ENCODE results near the gene SENP1.

SENP1 gene

DNA sequence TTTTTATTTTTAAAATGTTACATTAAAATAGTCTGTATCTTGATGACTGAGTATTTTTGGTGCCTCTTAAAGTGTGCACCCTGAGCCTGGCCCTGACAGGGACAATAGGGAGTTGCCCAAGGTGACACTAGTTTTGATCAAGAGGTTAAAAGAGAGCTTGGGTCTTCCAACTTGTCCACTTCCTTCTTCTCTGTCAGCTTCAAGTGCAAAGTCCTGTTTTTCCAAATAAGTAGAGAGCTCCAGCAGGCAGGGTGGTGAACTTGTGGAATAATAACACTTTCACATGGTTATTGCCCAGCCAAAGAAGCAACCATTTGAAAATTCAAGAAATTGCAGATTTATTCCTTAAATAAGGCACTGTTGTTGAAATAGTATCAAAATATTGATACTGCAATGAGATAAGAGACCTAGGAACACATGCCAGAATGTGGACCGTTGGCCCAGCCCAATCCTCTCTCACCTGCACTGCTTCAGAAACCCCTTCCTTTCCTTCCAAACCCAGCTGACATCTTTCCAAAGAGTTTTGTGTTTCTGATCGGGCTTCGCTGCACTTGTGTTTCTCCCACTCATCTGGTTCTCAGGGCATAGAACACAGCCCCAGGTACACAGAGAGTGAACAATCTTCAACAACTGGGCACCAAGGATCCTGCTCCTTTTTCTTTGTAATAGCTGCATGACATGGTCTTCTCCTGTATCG lies 87.8 kb downstream of the SENP1 start:
- no peak for DNase-seq (ENCODE audit: insufficient read length, low spot score)
- FAIRE-seq, result no peak
- TF ChIP-seq POLR2A (IDR thresholded peaks at IDR 0.05; ENCODE audit: low read depth, low read length), result no peak

DNA sequence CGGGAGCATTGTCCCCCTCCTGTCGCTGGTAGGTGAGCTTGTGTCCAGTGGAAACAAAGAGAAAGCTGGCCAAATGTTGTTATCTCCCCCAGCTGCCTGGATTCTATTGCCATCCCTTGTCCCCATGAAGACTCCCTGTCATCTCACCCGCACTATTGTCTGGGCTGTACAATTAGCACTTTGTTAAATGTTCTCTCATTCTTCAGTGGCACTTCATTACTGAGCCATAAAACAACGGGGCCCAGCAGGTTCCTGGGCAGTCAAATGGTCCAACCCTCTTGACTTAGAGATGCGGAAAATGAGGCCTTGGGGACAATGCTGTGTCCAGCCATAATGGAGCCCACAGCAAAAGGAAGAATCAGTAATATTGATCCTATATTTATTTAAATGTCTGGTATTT lies 88.4 kb downstream of the SENP1 start:
- FAIRE-seq (no peak), DNase-seq (ENCODE audit: insufficient read length, low spot score) (no peak)
- TF ChIP-seq POLR2A (IDR thresholded peaks at IDR 0.05; ENCODE audit: low read depth, low read length), result no peak

DNA sequence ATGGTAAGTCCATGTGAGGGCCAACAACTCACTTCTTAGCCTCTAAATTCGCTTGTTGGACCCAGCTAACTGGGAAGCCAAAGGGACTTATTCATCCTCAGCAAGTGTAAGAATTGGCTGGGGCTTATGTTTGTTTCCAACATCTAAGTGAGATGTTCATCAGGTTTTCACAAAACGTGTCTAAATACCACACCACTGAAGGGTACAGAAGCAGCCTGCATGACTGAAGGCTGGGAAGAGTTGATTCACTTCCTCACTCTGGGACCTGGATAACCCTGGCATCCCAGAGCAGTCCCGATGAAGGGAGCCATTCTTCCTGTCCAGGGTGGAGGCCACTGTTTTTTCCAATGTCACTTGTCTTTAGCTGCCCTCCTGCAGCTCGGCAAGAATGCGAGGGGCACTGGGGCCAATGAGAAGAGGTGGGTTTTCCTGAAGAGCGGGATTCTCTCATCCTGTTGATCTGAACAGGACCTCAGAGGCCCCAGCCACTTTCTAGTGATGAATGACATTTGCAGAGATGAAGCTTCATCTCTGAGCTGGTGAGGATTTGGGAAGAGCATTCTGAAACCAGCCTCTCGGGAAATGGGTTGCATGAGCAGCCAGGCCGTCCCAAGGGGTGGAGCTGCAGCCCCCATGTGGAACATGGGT lies 89.4 kb downstream of the SENP1 start:
- no peak for TF ChIP-seq POLR2A (IDR thresholded peaks at IDR 0.05; ENCODE audit: low read depth, low read length)
- FAIRE-seq, result no peak
- DNase-seq (ENCODE audit: insufficient read length, low spot score), result no peak

DNA sequence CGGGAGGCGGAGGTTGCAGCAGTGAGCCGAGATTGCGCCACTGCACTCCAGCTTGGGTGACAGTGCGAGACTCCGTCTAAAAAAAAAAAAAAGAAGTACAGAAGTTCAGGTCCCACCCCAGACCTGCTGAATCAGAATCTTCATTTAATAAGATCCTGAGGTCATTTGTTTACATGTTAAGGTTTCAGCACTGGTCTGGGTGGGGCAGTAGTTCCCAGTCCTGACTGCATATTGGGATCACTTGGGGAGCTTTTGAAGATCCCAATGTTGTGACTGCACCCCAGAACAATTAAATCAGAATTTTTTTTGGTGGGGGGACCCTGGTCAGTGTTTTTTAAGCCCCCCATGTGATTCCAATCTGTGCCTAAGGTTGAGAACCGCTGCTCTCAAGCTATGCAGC lies 89.9 kb downstream of the SENP1 start:
- no peak for TF ChIP-seq POLR2A (IDR thresholded peaks at IDR 0.05; ENCODE audit: low read depth, low read length)
- no peak for FAIRE-seq
- no peak for DNase-seq (ENCODE audit: insufficient read length, low spot score)

DNA sequence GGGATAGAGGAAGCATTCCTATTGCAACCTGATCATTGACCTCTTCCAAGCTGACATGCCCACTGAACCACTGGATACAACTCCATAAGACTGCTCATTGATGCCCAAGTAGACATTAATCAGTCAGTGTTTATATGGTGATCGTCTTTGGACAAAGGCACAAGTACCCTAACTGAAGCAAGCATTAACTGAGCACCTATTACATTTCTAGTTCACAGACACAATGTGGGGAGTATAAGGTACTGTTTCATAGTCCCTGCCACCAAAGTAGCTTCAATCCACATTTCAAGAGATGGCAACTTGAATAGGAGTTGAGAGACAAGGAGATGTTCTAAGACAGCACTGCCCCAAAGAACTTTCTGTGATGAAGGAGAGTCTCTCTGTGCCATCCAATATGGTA lies 90.8 kb downstream of the SENP1 start:
- FAIRE-seq (no peak), DNase-seq (ENCODE audit: insufficient read length, low spot score) (no peak)
- no peak for TF ChIP-seq POLR2A (IDR thresholded peaks at IDR 0.05; ENCODE audit: low read depth, low read length)

DNA sequence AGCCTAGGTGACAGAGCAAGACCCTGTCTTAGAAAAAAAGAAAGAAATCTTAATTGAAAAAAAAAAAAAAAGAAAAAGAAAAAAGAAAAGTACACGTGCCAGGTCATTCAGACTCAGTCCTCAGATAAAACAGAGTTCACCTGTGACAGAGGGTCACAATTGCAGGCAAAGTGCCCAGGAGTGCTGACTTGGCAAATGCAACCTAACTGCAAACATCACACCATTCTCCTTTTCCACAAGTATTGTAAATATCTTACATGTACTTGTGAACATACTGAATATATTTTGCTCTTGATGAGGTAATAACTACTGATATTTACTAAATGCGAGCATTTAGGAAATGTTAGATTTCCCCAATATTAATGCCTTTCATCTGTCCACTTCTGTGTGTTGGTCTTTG lies 92.6 kb downstream of the SENP1 start:
- no peak for TF ChIP-seq POLR2A (IDR thresholded peaks at IDR 0.05; ENCODE audit: low read depth, low read length)
- no peak for FAIRE-seq
- no peak for DNase-seq (ENCODE audit: insufficient read length, low spot score)

DNA sequence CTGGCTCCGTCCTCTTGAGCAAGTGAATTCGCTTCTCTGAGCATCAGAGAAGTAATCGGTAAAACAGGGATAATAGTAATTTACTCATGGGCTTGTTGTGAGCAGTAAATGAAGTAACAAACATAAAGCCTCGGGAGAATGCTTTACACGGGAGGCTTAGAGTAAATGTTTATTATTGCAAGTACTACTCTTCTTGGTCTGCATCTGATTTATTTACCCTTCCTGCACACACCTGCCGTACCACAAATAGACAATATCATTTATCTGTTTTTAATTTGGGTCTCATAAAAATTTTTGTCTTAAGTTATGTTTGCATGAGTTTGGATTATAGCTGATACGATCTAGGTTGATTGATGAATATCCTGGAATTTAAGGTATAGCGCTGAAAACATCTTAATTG lies 93.8 kb downstream of the SENP1 start:
- DNase-seq (ENCODE audit: insufficient read length, low spot score) (no peak), FAIRE-seq (no peak)
- no peak for TF ChIP-seq POLR2A (IDR thresholded peaks at IDR 0.05; ENCODE audit: low read depth, low read length)

DNA sequence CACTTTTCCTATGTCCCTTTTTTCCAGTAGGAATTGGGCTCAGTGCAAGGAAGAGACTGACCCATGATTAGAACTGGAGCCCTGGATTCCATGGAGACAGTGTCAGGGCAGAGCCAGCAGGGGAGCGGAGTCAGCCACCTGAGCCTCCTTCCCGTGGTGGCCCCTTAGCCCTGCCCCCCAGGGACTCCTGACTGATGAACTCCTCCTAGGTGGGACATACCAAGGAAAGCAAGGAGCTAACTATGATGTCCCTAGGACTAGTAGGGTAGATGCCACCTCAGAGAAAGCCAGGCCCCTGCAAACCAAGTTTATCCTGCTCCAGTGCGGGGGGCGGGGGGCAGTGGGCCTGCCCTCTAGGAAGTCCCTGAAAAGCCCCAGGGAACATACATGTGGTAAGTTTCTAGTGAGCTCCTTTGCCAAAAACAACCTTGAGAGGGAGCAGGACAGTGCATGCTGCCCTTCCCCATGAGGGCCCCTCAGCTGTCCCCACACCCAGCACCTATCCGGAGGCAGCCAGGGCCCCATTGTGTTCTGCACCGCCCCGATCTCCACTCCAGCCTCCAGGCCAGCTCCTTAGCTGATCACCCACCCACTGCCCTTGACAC lies 95.4 kb downstream of the SENP1 start:
- FAIRE-seq (no peak), DNase-seq (ENCODE audit: insufficient read length, low spot score) (no peak)
- TF ChIP-seq POLR2A (IDR thresholded peaks at IDR 0.05; ENCODE audit: low read depth, low read length), result no peak

DNA sequence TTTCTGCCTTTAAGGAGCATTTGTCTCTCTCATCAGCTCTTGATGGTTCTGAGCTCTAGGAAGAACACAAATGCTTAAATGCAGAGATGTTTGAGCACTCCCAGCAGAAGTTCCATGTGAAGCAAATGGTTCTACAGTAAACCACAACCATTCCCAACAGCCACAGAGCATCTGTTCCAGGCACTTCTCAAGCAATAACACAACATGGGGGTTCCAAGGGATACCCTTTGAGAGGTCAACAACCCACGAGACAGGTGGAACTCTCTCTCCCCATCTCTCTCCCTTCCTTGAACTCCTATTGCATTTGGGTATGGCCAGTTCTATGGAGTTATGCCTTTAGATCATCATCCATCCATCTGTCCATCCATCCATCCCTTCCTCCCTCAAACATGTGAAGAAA lies 96.4 kb downstream of the SENP1 start:
- DNase-seq (ENCODE audit: insufficient read length, low spot score) (no peak), FAIRE-seq (no peak)

DNA sequence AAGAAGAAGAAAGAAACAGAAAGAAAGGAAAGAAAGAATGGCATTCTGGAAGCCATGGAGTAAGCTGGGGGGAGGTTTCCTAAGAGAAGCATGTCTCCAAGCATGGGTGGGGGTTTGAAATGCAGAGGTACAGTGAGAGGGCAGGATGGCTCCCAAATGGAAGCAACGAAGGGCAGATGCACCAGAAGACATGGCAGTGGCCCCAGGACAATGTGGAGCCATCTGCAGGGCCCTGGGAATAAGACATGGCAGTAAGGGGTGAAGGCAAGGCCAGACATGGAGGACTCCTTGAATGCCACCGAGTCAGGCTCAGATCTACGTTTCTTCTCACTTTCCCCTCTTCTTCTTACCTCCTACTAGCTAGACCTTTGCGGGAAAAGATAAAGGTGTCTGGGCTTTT lies 96.9 kb downstream of the SENP1 start:
- DNase-seq (ENCODE audit: insufficient read length, low spot score), result no peak
- no peak for TF ChIP-seq POLR2A (IDR thresholded peaks at IDR 0.05; ENCODE audit: low read depth, low read length)
- FAIRE-seq, result no peak

More for the DNA sequence above, 96.4 kb downstream of the SENP1 start:
- TF ChIP-seq POLR2A (IDR thresholded peaks at IDR 0.05; ENCODE audit: low read depth, low read length), result no peak

DNA sequence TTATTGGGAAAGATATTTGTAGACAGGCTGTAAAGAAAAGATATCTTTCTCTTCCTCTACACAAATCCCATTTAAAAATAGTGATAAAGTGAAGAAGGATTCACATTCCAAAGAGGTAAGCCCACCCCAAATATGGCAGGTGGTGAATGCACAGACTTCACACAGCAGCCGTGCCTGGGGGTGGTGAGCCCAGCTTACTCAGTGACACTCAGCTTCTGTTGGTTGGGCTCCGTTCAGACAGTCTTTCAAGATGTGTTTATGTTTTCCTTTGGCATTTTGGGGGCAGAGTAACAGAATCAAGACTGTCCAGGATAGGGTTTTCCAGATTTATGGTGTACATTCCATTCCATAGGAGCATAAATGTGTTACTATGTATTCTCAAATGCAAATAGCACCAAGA lies 97.5 kb downstream of the SENP1 start:
- no peak for TF ChIP-seq POLR2A (IDR thresholded peaks at IDR 0.05; ENCODE audit: low read depth, low read length)
- DNase-seq (ENCODE audit: insufficient read length, low spot score), result no peak
- FAIRE-seq, result no peak

DNA sequence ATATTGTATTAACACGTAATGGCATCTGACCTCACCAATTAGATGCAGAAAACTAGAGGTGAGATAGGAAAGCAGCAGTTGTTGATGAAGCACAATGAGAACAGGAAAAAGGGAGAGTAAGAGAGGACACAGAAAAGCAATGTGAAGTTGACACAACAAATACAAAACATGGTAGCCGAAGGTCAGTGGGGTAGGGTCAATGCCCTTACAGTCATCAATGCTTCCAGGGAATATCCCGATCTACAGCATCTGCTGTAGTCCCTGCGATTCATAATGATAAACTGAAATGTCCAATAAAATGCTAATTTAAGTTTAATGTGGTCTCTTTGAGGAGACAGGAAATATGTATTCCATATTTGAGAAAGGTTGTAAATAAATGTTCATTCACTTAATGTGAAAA lies 98.7 kb downstream of the SENP1 start:
- no peak for TF ChIP-seq POLR2A (IDR thresholded peaks at IDR 0.05; ENCODE audit: low read depth, low read length)
- FAIRE-seq, result no peak
- no peak for DNase-seq (ENCODE audit: insufficient read length, low spot score)

DNA sequence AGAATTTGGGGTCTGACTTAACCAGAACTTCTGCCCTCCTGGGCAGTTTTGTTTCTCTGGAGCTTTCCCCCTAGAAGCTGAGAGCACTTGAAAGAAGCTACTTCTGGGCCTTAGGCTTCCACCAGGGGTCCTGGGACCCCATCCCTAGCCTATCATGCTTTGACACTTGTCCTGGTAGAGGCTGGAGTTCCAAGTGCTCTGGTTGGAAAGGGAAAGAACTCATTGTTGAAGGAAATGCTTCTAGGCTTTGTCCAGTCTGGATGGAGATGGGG lies 100.2 kb downstream of the SENP1 start:
- DNase-seq (ENCODE audit: insufficient read length, low spot score), result no peak
- FAIRE-seq, result no peak
- no peak for TF ChIP-seq POLR2A (IDR thresholded peaks at IDR 0.05; ENCODE audit: low read depth, low read length)

DNA sequence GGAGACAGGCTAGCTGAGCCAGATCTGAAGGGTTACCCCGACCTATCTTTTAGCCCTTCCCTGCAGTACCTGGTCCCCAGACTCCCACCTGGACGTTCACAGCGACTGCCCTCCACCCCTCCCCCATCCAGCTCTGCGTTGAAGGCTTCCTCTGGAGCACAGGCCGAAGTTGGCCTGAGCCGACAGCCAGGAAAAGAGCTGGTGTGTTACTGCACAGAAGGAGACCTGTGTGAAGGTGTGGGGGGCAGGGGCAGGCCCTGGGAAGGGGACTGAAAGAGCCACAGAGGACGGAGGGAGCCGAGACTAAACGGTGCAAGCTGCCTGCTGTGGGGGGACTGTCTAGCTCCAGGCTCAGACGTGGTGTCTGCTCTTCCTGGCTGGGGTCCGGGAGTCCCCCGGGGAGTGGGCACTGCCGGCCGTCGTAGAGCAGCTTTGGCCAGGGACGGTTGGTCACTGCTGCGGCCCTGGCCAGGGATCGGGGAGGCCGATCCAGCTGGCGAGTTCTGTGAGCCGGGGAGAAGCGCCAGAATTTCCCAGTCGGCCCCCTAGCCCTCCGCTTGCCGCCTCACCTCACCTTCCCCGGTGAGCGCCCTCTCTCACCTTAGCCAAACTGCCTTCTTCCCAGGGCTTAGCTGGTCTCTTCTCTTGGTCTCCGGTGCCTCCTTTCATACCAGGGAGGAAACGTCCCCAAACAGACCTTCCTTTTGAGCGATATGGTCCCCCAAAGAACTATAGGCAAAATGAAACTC lies 100.7 kb downstream of the SENP1 start:
- DNase-seq (ENCODE audit: insufficient read length, low spot score) (no peak), FAIRE-seq (no peak)
- TF ChIP-seq POLR2A (IDR thresholded peaks at IDR 0.05; ENCODE audit: low read depth, low read length), result no peak

Measured in H54 (cell line).